ENCODE results near the gene CRABP2.

The CRABP2 gene

GRCh38 chr1:156726549-156727226, 21.3 kb upstream of the CRABP2 start:
- H3K27ac ChIP-seq: peak overlapping the region; percentile 91; the same call in 1 of the 2 replicates

GRCh38 chr1:156725683-156726280, 20.4 kb upstream of the CRABP2 start:
- peak overlapping the region; percentile 91; the same call in 1 of the 2 replicates for H3K27ac ChIP-seq
- TF ChIP-seq CTCF (conservative IDR thresholded peaks at IDR 0.05): peak; percentile 92

More at GRCh38 chr1:156726549-156727226, 21.3 kb upstream of the CRABP2 start:
- no peak; the same call in 1 of the 2 replicates for TF ChIP-seq CTCF (conservative IDR thresholded peaks at IDR 0.05)

- H3K27ac ChIP-seq: no peak overlapping the region
- TF ChIP-seq CTCF (conservative IDR thresholded peaks at IDR 0.05): no peak
Measured at GRCh38 chr1:156721535-156721934, 16.2 kb upstream of the CRABP2 start.

- H3K27ac ChIP-seq: no peak overlapping the region
- no peak for TF ChIP-seq CTCF (conservative IDR thresholded peaks at IDR 0.05)
Measured at GRCh38 chr1:156721131-156721530, 15.7 kb upstream of the CRABP2 start.

- no peak for TF ChIP-seq CTCF (conservative IDR thresholded peaks at IDR 0.05)
- H3K27ac ChIP-seq: no peak overlapping the region
Measured at GRCh38 chr1:156717351-156717750, 12.0 kb upstream of the CRABP2 start.

GRCh38 chr1:156714830-156715229, 9.4 kb upstream of the CRABP2 start:
- no peak for TF ChIP-seq CTCF (conservative IDR thresholded peaks at IDR 0.05)
- no peak overlapping the region for H3K27ac ChIP-seq

GRCh38 chr1:156712626-156713025, 7.2 kb upstream of the CRABP2 start:
- no peak for TF ChIP-seq CTCF (conservative IDR thresholded peaks at IDR 0.05)
- H3K27ac ChIP-seq: no peak overlapping the region

Data from VCaP (cell line).